ENCODE data around the gene OR11A1.

- TF ChIP-seq CTCF (IDR thresholded peaks at IDR 0.05): no peak
- no peak for TF ChIP-seq POLR2A (IDR thresholded peaks at IDR 0.05)
Observed at GRCh38 chr6:29478740-29479139, 21.9 kb upstream of the OR11A1 start.
